Caco-2 (cell line): ENCODE results near the gene NUP62. TPM values are rescaled to one million over a fixed set of nuclear protein-coding genes. Genes with fewer than 3 reads are reported as not detected.

ENCODE experiments used
- BruUV-seq: library from RNA; stranded (reverse); fragments of 400-500 nt; replicated peaks from 2 replicates; lab custom pipeline; 2021; lab: Mats Ljungman, UMichigan
- CTCF ChIA-PET: fragments of 300-600 bp; sonication (Branson Sonifier 250); formaldehyde crosslinking; loops from one replicate; lab custom pipeline; 2022; ENCODE audit warnings: antibody characterized with exemption; lab: Charles Lee
- POLR2A ChIA-PET: fragments of 300-600 bp; sonication (Branson Sonifier 250); formaldehyde crosslinking; loops from one replicate; lab custom pipeline; 2022; ENCODE audit warnings: antibody characterized with exemption; lab: Charles Lee
- DNase-seq, 2 experiments: peaks; one replicate each; pipeline versions ENCODE4 v3.0.0 to v3.0.0-alpha.2; 2020 to 2022
- H3K27me3 ChIP-seq: replicated peaks from 2 replicates; pipeline ENCODE4 v1.6.0; 2011; ENCODE audit warnings: low read length; ENCODE audit not compliant: control insufficient read depth, insufficient read depth
- H3K36me3 ChIP-seq: 2 replicates; pipeline ENCODE4 v1.5.1; 2011; ENCODE audit warnings: low read length; ENCODE audit not compliant: control insufficient read depth, insufficient read depth
- H3K4me1 ChIP-seq: fragments of 250-450 bp; sonication (Bioruptor Pico); 2 replicates; pipeline ENCODE4 v1.5.1; 2020; ENCODE audit warnings: mild to moderate bottlenecking
- H3K4me3 ChIP-seq: 2 replicates; pipeline ENCODE4 v1.5.1; 2011; ENCODE audit warnings: low read depth, mild to moderate bottlenecking, control low read depth, low read length
- H3K9me3 ChIP-seq: fragments of 250-450 bp; sonication (Bioruptor Pico); 2 replicates; pipeline ENCODE4 v1.5.1; 2020; ENCODE audit warnings: mild to moderate bottlenecking, moderate library complexity
- H3K27ac Mint-ChIP-seq: one replicate; pipeline ENCODE4 v1.8.0; 2022; ENCODE audit warnings: mixed read lengths; ENCODE audit not compliant: unreplicated experiment
- H3K27me3 Mint-ChIP-seq: one replicate; pipeline ENCODE4 v1.8.0; 2022; ENCODE audit warnings: mixed read lengths; ENCODE audit not compliant: insufficient read depth, unreplicated experiment
- H3K36me3 Mint-ChIP-seq: one replicate; pipeline ENCODE4 v1.8.0; 2022; ENCODE audit warnings: mild to moderate bottlenecking, mixed read lengths; ENCODE audit not compliant: insufficient read depth, unreplicated experiment
- H3K4me1 Mint-ChIP-seq: one replicate; pipeline ENCODE4 v1.8.0; 2022; ENCODE audit warnings: low read depth, mixed read lengths; ENCODE audit not compliant: unreplicated experiment
- H3K4me3 Mint-ChIP-seq: one replicate; pipeline ENCODE4 v1.8.0; 2022; ENCODE audit warnings: mild to moderate bottlenecking, moderate library complexity, mixed read lengths; ENCODE audit not compliant: unreplicated experiment
- H3K9me3 Mint-ChIP-seq: one replicate; pipeline ENCODE4 v1.8.0; 2022; ENCODE audit warnings: mixed read lengths; ENCODE audit not compliant: unreplicated experiment
- CTCF ChIP-seq, 2 experiments: fragments of 200-600 bp in 1 of 2; IDR thresholded peaks; 1 replicate in 1 of 2; 2 replicates in 1 of 2; pipeline versions ENCODE4 v1.5.1 to v1.8.0; 2011 to 2022; ENCODE audit warnings: antibody characterized with exemption in 1 of 2, control low read depth in 1 of 2, inconsistent platforms in 1 of 2, low read depth in 1 of 2, low read length in 1 of 2, mild to moderate bottlenecking in 1 of 2, moderate library complexity in 1 of 2; ENCODE audit not compliant: insufficient read depth in 1 of 2, severe bottlenecking in 1 of 2, unreplicated experiment in 1 of 2
- intact Hi-C: fragments of 100-400 bp; cut with micrococcal nuclease; formaldehyde crosslinking; loops from one replicate; pipeline ENCODE4 v1.10.0; 2022; ENCODE audit not compliant: unreplicated experiment
- total RNA-seq: library from RNA; stranded (reverse); gene quantifications from 2 replicates; pipeline ENCODE4 v1.2.3, GENCODE V29; 2022

Gene NUP62
- total RNA-seq, 1 experiment from 2014 or later, result 116 TPM

GRCh38 chr19:49894879-49895565 lies 34.3 kb downstream of the NUP62 start:
- Histone ChIP-seq H3K4me3 (no peak overlapping the region), H3K36me3 (no peaks in the 10 kb centered on the region), H3K4me1 (no peaks in the 10 kb centered on the region; the same call in 1 of the 2 replicates), H3K9me3 (no peaks in the 10 kb centered on the region), H3K27me3 (no peaks in the 10 kb centered on the region)
- peaks cover 18% of the 10 kb centered on the region for H3K36me3 Mint-ChIP-seq
- intact Hi-C loops, result no loop called here
- CTCF ChIA-PET, result no interaction called here
- H3K4me1 Mint-ChIP-seq, result no peaks in the 10 kb centered on the region
- DNase-seq, result no peak
- no peak for TF ChIP-seq CTCF (IDR thresholded peaks at IDR 0.05; ENCODE audit: insufficient read depth in 1 of 2, low read depth in 1 of 2, low read length in 1 of 2, severe bottlenecking in 1 of 2, unreplicated experiment in 1 of 2)
- H3K27ac Mint-ChIP-seq, result no peak overlapping the region
- peaks cover 3% of the 10 kb centered on the region for H3K27me3 Mint-ChIP-seq
- no peak overlapping the region for H3K4me3 Mint-ChIP-seq
- POLR2A ChIA-PET, result no interaction called here
- no TSS peak for BruUV-seq
- H3K9me3 Mint-ChIP-seq, result no peaks in the 10 kb centered on the region

GRCh38 chr19:49894011-49894664 lies 35.2 kb downstream of the NUP62 start:
- no peaks in the 10 kb centered on the region for H3K4me1 Mint-ChIP-seq
- Histone ChIP-seq H3K9me3 (no peaks in the 10 kb centered on the region), H3K4me1 (peaks cover 9% of the 10 kb centered on the region), H3K36me3 (no peaks in the 10 kb centered on the region), H3K4me3 (no peak overlapping the region), H3K27me3 (no peaks in the 10 kb centered on the region)
- H3K36me3 Mint-ChIP-seq, result peaks cover 23% of the 10 kb centered on the region
- H3K4me3 Mint-ChIP-seq, result no peak overlapping the region
- no TSS peak for BruUV-seq
- intact Hi-C loops, result no loop called here
- peaks cover 3% of the 10 kb centered on the region for H3K27me3 Mint-ChIP-seq
- ChIA-PET POLR2A (no interaction called here), CTCF (no interaction called here)
- no peak for TF ChIP-seq CTCF (IDR thresholded peaks at IDR 0.05; ENCODE audit: insufficient read depth in 1 of 2, low read depth in 1 of 2, low read length in 1 of 2, severe bottlenecking in 1 of 2, unreplicated experiment in 1 of 2)
- H3K9me3 Mint-ChIP-seq, result no peaks in the 10 kb centered on the region
- H3K27ac Mint-ChIP-seq, result no peak overlapping the region
- DNase-seq, result no peak

GRCh38 chr19:49892716-49893115 lies 36.6 kb downstream of the NUP62 start:
- no TSS peak for BruUV-seq
- Mint-ChIP-seq H3K9me3 (no peaks in the 10 kb centered on the region), H3K27ac (no peak overlapping the region), H3K4me3 (no peak overlapping the region), H3K36me3 (peaks cover 35% of the 10 kb centered on the region), H3K27me3 (peaks cover 3% of the 10 kb centered on the region), H3K4me1 (no peaks in the 10 kb centered on the region)
- DNase-seq, result no peak
- ChIA-PET POLR2A (no interaction called here), CTCF (interaction anchor here (1.2 kb wide), 1 partner anchor 23 kb away, joined by 6 read pairs; no protein-coding TSS in a partner anchor)
- Histone ChIP-seq H3K36me3 (no peaks in the 10 kb centered on the region), H3K9me3 (no peaks in the 10 kb centered on the region), H3K4me1 (peaks cover 12% of the 10 kb centered on the region), H3K4me3 (no peak overlapping the region), H3K27me3 (no peaks in the 10 kb centered on the region)
- intact Hi-C loops, result no loop called here
- TF ChIP-seq CTCF (IDR thresholded peaks at IDR 0.05; ENCODE audit: insufficient read depth in 1 of 2, low read depth in 1 of 2, low read length in 1 of 2, severe bottlenecking in 1 of 2, unreplicated experiment in 1 of 2), result no peak
